Astrocyte (in vitro differentiated cells and primary cell): Measurements from ENCODE around the gene SLC25A41. TPM values are rescaled to one million over a fixed set of nuclear protein-coding genes. Genes with fewer than 3 reads are reported as not detected.

Experiments
- DNase-seq: peaks from one replicate; pipeline ENCODE4 v3.0.0-alpha.2; 2010; ENCODE audit warnings: low read depth
- FAIRE-seq: peaks from 2 replicates; lab custom pipeline; 2011; peaks lifted over from hg19 to GRCh38; lab: Jason Lieb, UNC
- H2AFZ ChIP-seq: 2 replicates; pipeline ENCODE4 v1.6.0; 2012; ENCODE audit warnings: low read depth, low read length, inconsistent platforms
- H3K27ac ChIP-seq: 2 replicates; pipeline ENCODE4 v1.5.1; 2011; ENCODE audit warnings: low read depth, low read length, inconsistent platforms
- H3K27me3 ChIP-seq: 2 replicates; pipeline ENCODE4 v1.6.0; 2011; ENCODE audit warnings: low read length, inconsistent platforms; ENCODE audit not compliant: insufficient read depth
- H3K36me3 ChIP-seq: 2 replicates; pipeline ENCODE4 v1.5.1; 2011; ENCODE audit warnings: low read length, inconsistent platforms; ENCODE audit not compliant: insufficient read depth
- H3K4me1 ChIP-seq: 2 replicates; pipeline ENCODE4 v1.5.1; 2011; ENCODE audit warnings: low read length, inconsistent platforms; ENCODE audit not compliant: insufficient read depth
- H3K4me2 ChIP-seq: 2 replicates; pipeline ENCODE4 v1.6.0; 2012; ENCODE audit warnings: low read length, inconsistent platforms
- H3K4me3 ChIP-seq: 2 replicates; pipeline ENCODE4 v1.5.1; 2011; ENCODE audit warnings: low read depth, mild to moderate bottlenecking, low read length, inconsistent platforms; ENCODE audit not compliant: insufficient read depth
- H3K79me2 ChIP-seq: 2 replicates; pipeline ENCODE4 v1.6.0; 2012; ENCODE audit warnings: mild to moderate bottlenecking, low read length, inconsistent platforms; ENCODE audit not compliant: insufficient read depth
- H3K9ac ChIP-seq: 2 replicates; pipeline ENCODE4 v1.6.0; 2012; ENCODE audit warnings: mild to moderate bottlenecking, low read length, inconsistent platforms
- H3K9me3 ChIP-seq: 2 replicates; pipeline ENCODE4 v1.5.1; 2012; ENCODE audit warnings: low read depth, mild to moderate bottlenecking, low read length, inconsistent platforms; ENCODE audit not compliant: insufficient read depth
- H4K20me1 ChIP-seq: 2 replicates; pipeline ENCODE4 v1.6.0; 2012; ENCODE audit warnings: low read length, inconsistent platforms; ENCODE audit not compliant: insufficient read depth
- H3K27ac Mint-ChIP-seq: one replicate; pipeline ENCODE4 v1.8.0; 2021; ENCODE audit warnings: mild to moderate bottlenecking, mixed read lengths; ENCODE audit not compliant: unreplicated experiment
- H3K27me3 Mint-ChIP-seq: one replicate; pipeline ENCODE4 v1.8.0; 2021; ENCODE audit warnings: low read depth, mixed read lengths; ENCODE audit not compliant: unreplicated experiment
- H3K36me3 Mint-ChIP-seq: one replicate; pipeline ENCODE4 v1.8.0; 2021; ENCODE audit warnings: low read depth, mixed read lengths; ENCODE audit not compliant: unreplicated experiment
- H3K4me1 Mint-ChIP-seq: one replicate; pipeline ENCODE4 v1.8.0; 2021; ENCODE audit warnings: low read depth, mixed read lengths; ENCODE audit not compliant: unreplicated experiment
- H3K4me3 Mint-ChIP-seq: one replicate; pipeline ENCODE4 v1.8.0; 2021; ENCODE audit warnings: mild to moderate bottlenecking, moderate library complexity, mixed read lengths; ENCODE audit not compliant: unreplicated experiment
- H3K9me3 Mint-ChIP-seq: one replicate; pipeline ENCODE4 v1.8.0; 2021; ENCODE audit warnings: mild to moderate bottlenecking, mixed read lengths; ENCODE audit not compliant: unreplicated experiment
- EZH2 ChIP-seq: IDR thresholded peaks from 2 replicates; pipeline ENCODE4 v1.6.1; 2012; ENCODE audit warnings: mild to moderate bottlenecking, low read length, inconsistent platforms; ENCODE audit not compliant: insufficient read depth
- total RNA-seq: library from RNA; stranded (reverse); gene quantifications from 2 replicates; pipeline ENCODE4 v1.2.1, GENCODE V29; 2021
- TF ChIP-seq, protein P1 (sequence below): IDR thresholded peaks from 2 replicates; pipeline ENCODE4 v1.5.1; 2011; ENCODE audit warnings: low read depth, mild to moderate bottlenecking, inconsistent platforms, low read length, moderate library complexity; ENCODE audit not compliant: insufficient read depth

SLC25A41 gene
- total RNA-seq, 1 donor from 2014 or later = 0.75 TPM

DNA sequence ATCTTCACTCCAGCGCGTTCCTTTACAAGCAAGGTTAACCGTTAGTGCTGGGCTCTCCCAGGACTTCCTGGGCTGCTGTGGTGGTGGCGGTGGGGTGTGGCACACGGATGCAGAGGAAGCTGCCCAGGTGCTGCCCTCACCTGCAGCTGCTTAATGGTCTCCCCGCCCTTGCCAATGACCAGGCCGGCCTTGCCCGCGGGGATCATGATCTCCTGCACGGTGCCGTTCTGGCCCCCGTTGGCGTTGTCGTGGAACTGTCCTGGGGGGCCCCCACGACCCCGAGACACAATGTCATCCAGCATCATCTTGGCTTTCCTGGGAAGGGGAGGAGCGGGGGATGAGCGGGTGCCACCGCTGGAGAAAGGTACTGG is 15.0 kb downstream of the SLC25A41 start:
- Mint-ChIP-seq H3K27me3 (no peaks in the 10 kb centered on the region), H3K36me3 (peaks cover 6% of the 10 kb centered on the region), H3K4me1 (peaks cover 10% of the 10 kb centered on the region), H3K9me3 (no peaks in the 10 kb centered on the region), H3K4me3 (no peak overlapping the region), H3K27ac (no peak overlapping the region)
- Histone ChIP-seq H3K36me3 (peaks cover 28% of the 10 kb centered on the region), H3K4me3 (no peak overlapping the region), H3K4me1 (peaks cover 11% of the 10 kb centered on the region), H3K9ac (no peak overlapping the region), H3K27ac (no peak overlapping the region), H3K4me2 (no peak overlapping the region), H4K20me1 (peaks cover 64% of the 10 kb centered on the region), H3K27me3 (no peaks in the 10 kb centered on the region), H3K79me2 (peaks cover 59% of the 10 kb centered on the region), H2AFZ (no peak overlapping the region), H3K9me3 (no peaks in the 10 kb centered on the region)
- FAIRE-seq (no peak), DNase-seq (no peak)
- no peak for TF ChIP-seq EZH2
- TF ChIP-seq, protein P1, sequence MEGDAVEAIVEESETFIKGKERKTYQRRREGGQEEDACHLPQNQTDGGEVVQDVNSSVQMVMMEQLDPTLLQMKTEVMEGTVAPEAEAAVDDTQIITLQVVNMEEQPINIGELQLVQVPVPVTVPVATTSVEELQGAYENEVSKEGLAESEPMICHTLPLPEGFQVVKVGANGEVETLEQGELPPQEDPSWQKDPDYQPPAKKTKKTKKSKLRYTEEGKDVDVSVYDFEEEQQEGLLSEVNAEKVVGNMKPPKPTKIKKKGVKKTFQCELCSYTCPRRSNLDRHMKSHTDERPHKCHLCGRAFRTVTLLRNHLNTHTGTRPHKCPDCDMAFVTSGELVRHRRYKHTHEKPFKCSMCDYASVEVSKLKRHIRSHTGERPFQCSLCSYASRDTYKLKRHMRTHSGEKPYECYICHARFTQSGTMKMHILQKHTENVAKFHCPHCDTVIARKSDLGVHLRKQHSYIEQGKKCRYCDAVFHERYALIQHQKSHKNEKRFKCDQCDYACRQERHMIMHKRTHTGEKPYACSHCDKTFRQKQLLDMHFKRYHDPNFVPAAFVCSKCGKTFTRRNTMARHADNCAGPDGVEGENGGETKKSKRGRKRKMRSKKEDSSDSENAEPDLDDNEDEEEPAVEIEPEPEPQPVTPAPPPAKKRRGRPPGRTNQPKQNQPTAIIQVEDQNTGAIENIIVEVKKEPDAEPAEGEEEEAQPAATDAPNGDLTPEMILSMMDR = no peak

DNA sequence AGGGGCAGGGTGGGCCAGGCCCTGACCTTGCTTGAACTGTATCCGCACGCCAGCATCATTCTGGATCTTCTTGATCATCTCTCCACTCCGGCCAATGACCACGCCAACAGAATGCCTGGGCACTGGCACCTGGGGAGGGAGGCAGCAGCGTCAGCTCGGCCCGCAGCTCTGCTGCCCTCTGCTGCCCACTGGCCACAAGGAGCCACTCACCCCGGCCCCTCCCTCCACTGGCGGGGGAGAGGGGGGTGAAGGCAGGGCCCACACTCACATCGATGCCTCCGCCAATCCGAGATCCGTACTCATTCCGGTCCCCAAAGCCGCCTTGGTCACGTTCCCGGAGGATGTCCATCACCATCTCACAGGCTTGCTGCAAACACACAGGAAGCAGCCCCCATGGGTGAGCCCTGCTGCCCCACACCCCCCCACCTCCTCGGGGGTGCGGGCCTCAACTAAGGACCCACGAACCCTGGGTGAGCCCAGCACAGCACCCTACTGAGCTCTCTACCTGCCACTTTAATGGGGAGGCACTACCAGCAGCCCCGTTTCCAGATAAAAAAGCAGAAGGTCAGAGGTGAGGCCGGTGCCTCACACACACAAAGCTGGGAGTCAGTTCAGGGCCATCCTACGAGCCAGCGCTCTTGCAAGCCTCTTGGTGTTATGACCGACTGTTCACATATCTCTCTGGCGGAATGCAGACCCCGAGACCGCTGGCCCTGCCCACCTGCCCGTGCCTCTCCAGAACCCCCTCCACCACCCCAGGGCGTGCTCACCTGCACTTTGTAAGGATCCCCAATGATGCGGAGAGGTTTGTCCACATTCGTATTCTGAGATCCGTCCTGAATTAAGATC is 15.6 kb downstream of the SLC25A41 start:
- no peaks in the 10 kb centered on the region for H3K27me3 Mint-ChIP-seq
- H3K4me2 ChIP-seq = no peak overlapping the region
- H3K36me3 ChIP-seq = peaks cover 28% of the 10 kb centered on the region
- H3K9me3 Mint-ChIP-seq = no peaks in the 10 kb centered on the region
- DNase-seq (no peak), FAIRE-seq (no peak)
- H3K9me3 ChIP-seq = no peaks in the 10 kb centered on the region
- no peak overlapping the region for H3K4me3 Mint-ChIP-seq
- H3K9ac ChIP-seq = no peak overlapping the region
- H3K36me3 Mint-ChIP-seq = peaks cover 6% of the 10 kb centered on the region
- peaks cover 53% of the 10 kb centered on the region for H3K79me2 ChIP-seq
- H3K4me1 Mint-ChIP-seq = peaks cover 10% of the 10 kb centered on the region
- H3K4me3 ChIP-seq = no peak overlapping the region
- peaks cover 58% of the 10 kb centered on the region for H4K20me1 ChIP-seq
- H2AFZ ChIP-seq = no peak overlapping the region
- H3K27me3 ChIP-seq = no peaks in the 10 kb centered on the region
- H3K27ac ChIP-seq = no peak overlapping the region
- peaks cover 6% of the 10 kb centered on the region for H3K4me1 ChIP-seq
- TF ChIP-seq, protein P1 = peak; percentile 21
- no peak for TF ChIP-seq EZH2
- no peak overlapping the region for H3K27ac Mint-ChIP-seq
